HG03439 (cell line): ENCODE measurements around the gene TTC12.

ENCODE experiments used
- ATAC-seq: cut with Tn5 transposase; IDR thresholded peaks from one replicate; pipeline ENCODE4 v1.9.1; 2021; ENCODE audit warnings: mild to moderate bottlenecking, moderate library complexity; ENCODE audit not compliant: unreplicated experiment

Gene TTC12

GRCh38 chr11:113400631-113401230 is 86.3 kb downstream of the TTC12 start:
- no peak for ATAC-seq

- no peak for ATAC-seq
Measured at GRCh38 chr11:113401718-113402117, 87.3 kb downstream of the TTC12 start.

- ATAC-seq = no peak
Measured at GRCh38 chr11:113404859-113405430, 90.6 kb downstream of the TTC12 start.

GRCh38 chr11:113405724-113406478 is 91.5 kb downstream of the TTC12 start:
- ATAC-seq = no peak

- ATAC-seq = no peak
Measured at GRCh38 chr11:113407163-113407562, 92.8 kb downstream of the TTC12 start.

GRCh38 chr11:113408206-113408605 is 93.8 kb downstream of the TTC12 start:
- ATAC-seq = no peak

GRCh38 chr11:113408887-113409286 is 94.5 kb downstream of the TTC12 start:
- no peak for ATAC-seq

- ATAC-seq = no peak
Measured at GRCh38 chr11:113409526-113409925, 95.1 kb downstream of the TTC12 start.

GRCh38 chr11:113410414-113411135 is 96.2 kb downstream of the TTC12 start:
- no peak for ATAC-seq

- ATAC-seq = no peak
Measured at GRCh38 chr11:113411536-113411935, 97.2 kb downstream of the TTC12 start.

- ATAC-seq = no peak
Measured at GRCh38 chr11:113412675-113413074, 98.3 kb downstream of the TTC12 start.

- no peak for ATAC-seq
Measured at GRCh38 chr11:113415343-113415742, 101.0 kb downstream of the TTC12 start.
